Right renal cortex interstitium (tissue), 3 donors: ENCODE measurements around the gene SCN11A. TPM values are rescaled to one million over a fixed set of nuclear protein-coding genes. Genes with fewer than 3 reads are reported as not detected.

ENCODE experiments used
- DNase-seq, 3 donors: peaks; one replicate each; pipeline ENCODE4 v3.0.0-alpha.2; 2013; ENCODE audit warnings: low read depth in 3 of 3, low spot score in 2 of 3
- polyA plus RNA-seq, 3 donors: library from polyadenylated mRNA; unstranded; fragments of 120-200 nt; gene quantifications; one replicate each; pipeline ENCODE4 v1.2.1, GENCODE V29; 2013; ENCODE audit not compliant: insufficient read length in 3 of 3

The SCN11A gene
- polyA plus RNA-seq, 3 donors: 0.54 to 0.85 (median 0.72) TPM

DNA sequence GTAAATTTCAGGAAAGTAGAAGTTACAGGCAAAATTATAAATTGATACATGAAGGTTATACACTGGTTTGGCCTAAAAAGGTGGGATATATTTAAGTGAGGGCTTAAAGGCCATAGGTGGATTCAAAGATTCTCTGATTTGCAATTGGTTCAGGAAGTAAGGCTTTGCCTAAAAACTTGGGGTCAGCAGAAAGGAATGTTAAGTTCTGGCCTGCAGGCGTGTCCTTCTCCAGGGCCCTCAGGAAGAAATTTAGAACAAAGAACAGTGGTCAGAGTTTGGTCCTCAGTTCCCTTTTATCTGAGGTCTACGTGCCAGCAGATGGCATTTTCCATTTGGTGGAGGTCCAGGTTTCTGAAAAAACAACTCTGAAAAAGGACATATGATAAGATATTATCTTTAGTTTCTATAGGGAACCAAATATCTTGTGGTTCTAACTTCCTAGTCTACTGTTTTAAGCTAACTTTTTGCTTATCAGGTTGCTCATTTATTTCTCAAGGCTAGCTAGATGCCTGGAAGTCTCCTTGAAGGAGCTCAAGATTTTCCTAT, 40.5 kb downstream of the SCN11A start:
- DNase-seq: no peak

DNA sequence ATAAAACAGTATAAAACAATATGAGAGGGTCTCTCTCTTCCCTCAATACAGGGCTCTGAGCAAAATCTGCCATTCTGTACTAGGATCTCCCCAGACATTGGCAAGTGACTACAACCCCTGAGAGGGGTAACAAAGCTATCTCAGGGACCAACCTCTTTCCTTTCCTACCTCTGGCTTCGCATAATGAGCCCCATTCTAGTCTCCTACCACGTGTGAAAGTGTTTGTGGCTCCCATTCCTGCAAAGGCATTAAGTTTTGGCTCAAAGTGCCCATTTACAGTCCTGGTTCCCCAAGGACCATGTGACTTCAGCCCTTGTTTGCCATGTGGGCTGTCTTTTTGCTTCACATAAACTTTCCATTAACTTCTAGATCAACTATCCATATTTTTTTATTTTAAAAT, 46.4 kb downstream of the SCN11A start:
- no peak for DNase-seq

Other genes starting within 250 kb of the SCN11A start
- not detected for gene SCN10A, start 235.7 kb downstream of the SCN11A start, polyA plus RNA-seq
- gene WDR48, start 72 bp upstream of the SCN11A start, polyA plus RNA-seq: 100 to 1,000 TPM; 105 to 108 (median 108) TPM
- gene GORASP1, start 55.7 kb upstream of the SCN11A start, polyA plus RNA-seq: 10 to 100 TPM; 55.5 to 59.3 (median 59.1) TPM
- gene TTC21A, start 55.7 kb upstream of the SCN11A start, polyA plus RNA-seq: 1 to 10 TPM; 5.8 to 7.3 (median 7.1) TPM
- gene CSRNP1, start 101.6 kb upstream of the SCN11A start, polyA plus RNA-seq: 10 to 100 TPM in 1 of 3 donors, 1 to 10 TPM in 2; 8.3 to 10.6 (median 9.2) TPM
- gene XIRP1, start 140.7 kb upstream of the SCN11A start, polyA plus RNA-seq: under 1 TPM; 0.12 to 0.47 (median 0.16) TPM
- gene CX3CR1, start 228.1 kb upstream of the SCN11A start, polyA plus RNA-seq: 1 to 10 TPM; 4.8 to 5.9 (median 4.9) TPM